ENCODE results near the gene ARMCX2.

DNA sequence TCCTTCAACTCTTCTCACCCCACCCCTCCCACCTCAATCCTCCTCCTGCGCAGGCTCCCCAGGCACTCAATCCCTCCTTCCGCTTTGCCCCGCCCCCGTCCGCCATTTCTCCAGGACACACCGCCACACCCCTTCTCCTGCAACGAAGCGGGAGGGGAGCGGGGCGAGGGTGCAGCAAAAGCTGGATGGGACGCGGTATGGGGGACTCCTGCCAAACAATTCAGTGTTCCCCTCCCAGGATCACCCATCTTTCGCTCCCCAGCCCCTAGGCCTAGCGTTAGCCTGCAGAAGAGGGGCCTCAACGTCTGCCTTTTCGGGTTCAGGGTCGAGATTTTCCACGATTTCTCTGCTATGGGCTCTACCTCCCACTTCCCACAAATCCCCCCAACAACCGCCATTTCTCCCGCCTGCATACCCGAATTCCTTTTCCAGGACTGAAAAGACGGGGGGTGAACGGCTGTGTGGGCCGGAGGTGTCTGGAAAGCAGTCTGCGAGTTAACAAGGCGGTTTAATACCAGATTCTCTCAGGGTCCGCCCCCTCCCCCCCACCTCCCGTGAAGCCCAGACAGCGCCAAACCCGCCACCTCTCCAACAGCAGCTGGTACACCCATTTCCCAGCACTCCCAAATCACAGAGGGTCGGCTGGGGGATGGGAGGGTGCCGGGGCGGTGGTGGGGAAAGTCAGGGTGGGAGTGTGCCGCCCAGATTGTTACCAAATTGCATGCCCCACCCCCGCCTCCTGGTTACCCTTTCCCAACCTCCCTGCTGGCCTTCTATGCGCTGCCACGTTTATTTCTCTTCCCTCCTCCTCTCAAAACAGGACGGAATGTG lies 774 bp downstream of the ARMCX2 start:
- TF ChIP-seq, protein P1, sequence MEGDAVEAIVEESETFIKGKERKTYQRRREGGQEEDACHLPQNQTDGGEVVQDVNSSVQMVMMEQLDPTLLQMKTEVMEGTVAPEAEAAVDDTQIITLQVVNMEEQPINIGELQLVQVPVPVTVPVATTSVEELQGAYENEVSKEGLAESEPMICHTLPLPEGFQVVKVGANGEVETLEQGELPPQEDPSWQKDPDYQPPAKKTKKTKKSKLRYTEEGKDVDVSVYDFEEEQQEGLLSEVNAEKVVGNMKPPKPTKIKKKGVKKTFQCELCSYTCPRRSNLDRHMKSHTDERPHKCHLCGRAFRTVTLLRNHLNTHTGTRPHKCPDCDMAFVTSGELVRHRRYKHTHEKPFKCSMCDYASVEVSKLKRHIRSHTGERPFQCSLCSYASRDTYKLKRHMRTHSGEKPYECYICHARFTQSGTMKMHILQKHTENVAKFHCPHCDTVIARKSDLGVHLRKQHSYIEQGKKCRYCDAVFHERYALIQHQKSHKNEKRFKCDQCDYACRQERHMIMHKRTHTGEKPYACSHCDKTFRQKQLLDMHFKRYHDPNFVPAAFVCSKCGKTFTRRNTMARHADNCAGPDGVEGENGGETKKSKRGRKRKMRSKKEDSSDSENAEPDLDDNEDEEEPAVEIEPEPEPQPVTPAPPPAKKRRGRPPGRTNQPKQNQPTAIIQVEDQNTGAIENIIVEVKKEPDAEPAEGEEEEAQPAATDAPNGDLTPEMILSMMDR (IDR thresholded peaks at IDR 0.05): no peak
- no peak for TF ChIP-seq POLR2A (IDR thresholded peaks at IDR 0.05)
- no peak for TF ChIP-seq EP300 (IDR thresholded peaks at IDR 0.05)

Data from stomach (tissue), 4 donors.